Activated T-helper 2 cell treated with anti-CD3 and anti-CD28 coated beads, Interferon-gamma antibody, Interleukin-2, Interleukin-4, amounts not matched to agents 10 μg/mL and 5 μg/mL and 100 μg/mL, durations not matched to agents 14 hours and 24 hours and 36 hours (primary cell): ENCODE results near the gene MAGEA4. TPM values are rescaled to one million over a fixed set of nuclear protein-coding genes. Genes with fewer than 3 reads are reported as not detected.

ENCODE experiments used
- DNase-seq: peaks from one replicate; pipeline ENCODE4 v3.0.0; 2021; ENCODE audit warnings: low spot score
- H3K27ac Mint-ChIP-seq: one replicate; pipeline ENCODE4 v1.8.0; 2021; ENCODE audit warnings: mixed read lengths
- H3K27me3 Mint-ChIP-seq: one replicate; pipeline ENCODE4 v1.8.0; 2021; ENCODE audit warnings: low read depth, mixed read lengths
- H3K36me3 Mint-ChIP-seq: one replicate; pipeline ENCODE4 v1.8.0; 2021; ENCODE audit warnings: low read depth, mixed read lengths
- H3K4me1 Mint-ChIP-seq: one replicate; pipeline ENCODE4 v1.8.0; 2021; ENCODE audit warnings: low read depth, mixed read lengths
- H3K4me3 Mint-ChIP-seq: one replicate; pipeline ENCODE4 v1.8.0; 2021; ENCODE audit warnings: low read depth, mild to moderate bottlenecking, moderate library complexity, mixed read lengths
- H3K9me3 Mint-ChIP-seq: one replicate; pipeline ENCODE4 v1.8.0; 2021; ENCODE audit warnings: mixed read lengths
- intact Hi-C: fragments of 100-400 bp; cut with micrococcal nuclease; formaldehyde crosslinking; loops from one replicate; pipeline ENCODE4 v1.15.1; 2023
- total RNA-seq: library from RNA; stranded (reverse); gene quantifications from 2 replicates; pipeline ENCODE4 v1.2.3, GENCODE V29; 2022

Gene MAGEA4
- total RNA-seq, 1 donor from 2014 or later = not detected

DNA sequence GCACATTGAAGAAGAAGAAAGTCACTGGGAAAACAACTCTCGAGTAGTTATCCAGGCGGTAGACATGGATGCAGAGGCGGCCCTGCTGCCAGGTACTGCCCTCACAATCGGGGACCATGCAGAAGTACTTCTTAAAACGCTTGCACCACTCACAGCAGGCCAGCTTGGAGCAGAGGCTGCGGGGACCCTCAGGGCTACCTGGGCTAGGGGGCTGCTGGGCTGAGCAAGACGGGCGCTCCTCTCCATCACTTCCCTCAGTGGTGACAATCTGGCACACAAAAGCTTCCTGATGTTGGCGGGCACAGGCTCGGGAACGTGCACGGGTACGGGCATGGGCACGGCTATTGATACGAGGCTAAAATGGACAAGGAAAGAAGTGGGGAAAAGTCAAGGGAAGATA, 42.0 kb downstream of the MAGEA4 start:
- H3K4me1 Mint-ChIP-seq = no peaks in the 10 kb centered on the region
- no peak for DNase-seq
- H3K36me3 Mint-ChIP-seq = no peaks in the 10 kb centered on the region
- H3K27me3 Mint-ChIP-seq = no peaks in the 10 kb centered on the region
- H3K9me3 Mint-ChIP-seq = no peaks in the 10 kb centered on the region
- no peak overlapping the region for H3K27ac Mint-ChIP-seq
- H3K4me3 Mint-ChIP-seq = no peak overlapping the region
- intact Hi-C loops = no loop called here

- Mint-ChIP-seq H3K36me3 (no peaks in the 10 kb centered on the region), H3K4me3 (no peak overlapping the region), H3K9me3 (no peaks in the 10 kb centered on the region), H3K27ac (no peak overlapping the region), H3K27me3 (no peaks in the 10 kb centered on the region), H3K4me1 (no peaks in the 10 kb centered on the region)
- no peak for DNase-seq
- intact Hi-C loops = no loop called here
These were observed 45.4 kb downstream of the MAGEA4 start for GRCh38 chrX:151958101-151958500.

- Mint-ChIP-seq H3K36me3 (no peaks in the 10 kb centered on the region), H3K4me1 (no peaks in the 10 kb centered on the region), H3K4me3 (no peak overlapping the region), H3K27me3 (no peaks in the 10 kb centered on the region), H3K27ac (no peak overlapping the region), H3K9me3 (no peaks in the 10 kb centered on the region)
- intact Hi-C loops = no loop called here
- no peak for DNase-seq
These were observed 49.3 kb downstream of the MAGEA4 start for GRCh38 chrX:151962034-151962433.

DNA sequence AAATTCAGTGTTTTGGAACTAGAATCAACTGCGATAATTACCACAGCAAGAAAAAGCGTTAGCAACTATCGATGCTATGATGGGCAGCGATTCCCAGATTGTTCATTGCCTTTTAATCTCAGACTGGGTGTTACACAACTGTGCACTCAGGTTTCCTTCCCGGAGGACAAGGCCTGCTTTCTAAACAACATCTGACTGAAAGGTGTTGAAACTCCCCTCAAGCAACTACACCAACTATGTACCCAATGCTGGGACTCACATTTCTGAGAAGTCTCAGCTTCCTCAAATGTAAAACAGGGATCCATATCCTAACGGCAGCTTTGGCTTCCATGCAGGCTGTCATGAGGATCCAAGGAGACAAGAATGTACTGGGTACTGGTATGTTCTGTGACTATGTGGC, 53.5 kb downstream of the MAGEA4 start:
- Mint-ChIP-seq H3K4me1 (no peaks in the 10 kb centered on the region), H3K27ac (no peak overlapping the region)

DNA sequence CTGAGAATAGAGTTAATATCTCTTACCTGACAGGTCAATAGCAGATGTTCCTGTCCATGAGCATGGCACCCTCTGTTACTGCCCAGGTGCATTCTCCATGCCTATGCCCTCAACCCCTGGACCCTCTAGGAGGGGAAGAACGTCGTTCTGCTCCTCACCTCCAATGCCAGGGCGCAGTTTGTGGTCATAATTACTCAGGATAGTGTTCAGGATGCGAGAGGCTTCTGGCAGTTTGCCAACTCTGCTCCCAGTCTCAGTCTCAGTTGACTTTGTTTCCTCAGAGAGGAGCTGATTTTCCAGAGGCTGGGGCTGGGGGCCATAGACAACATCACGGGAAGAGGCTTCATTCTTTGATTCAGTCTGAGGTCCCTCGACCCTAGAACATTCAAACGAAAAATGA, 57.3 kb downstream of the MAGEA4 start:
- Mint-ChIP-seq H3K4me3 (no peak overlapping the region), H3K27me3 (peaks cover 8% of the 10 kb centered on the region), H3K4me1 (no peaks in the 10 kb centered on the region)

More for the DNA sequence above, 53.5 kb downstream of the MAGEA4 start:
- Mint-ChIP-seq H3K27me3 (no peaks in the 10 kb centered on the region), H3K9me3 (no peaks in the 10 kb centered on the region), H3K36me3 (no peaks in the 10 kb centered on the region), H3K4me3 (no peak overlapping the region)
- intact Hi-C loops = no loop called here
- no peak for DNase-seq

GRCh38 chrX:151970661-151971060, 58.0 kb downstream of the MAGEA4 start:
- intact Hi-C loops = no loop called here
- no peaks in the 10 kb centered on the region for H3K9me3 Mint-ChIP-seq
- no peak overlapping the region for H3K4me3 Mint-ChIP-seq
- H3K4me1 Mint-ChIP-seq = no peaks in the 10 kb centered on the region
- DNase-seq = no peak
- no peaks in the 10 kb centered on the region for H3K36me3 Mint-ChIP-seq
- peaks cover 8% of the 10 kb centered on the region for H3K27me3 Mint-ChIP-seq
- no peak overlapping the region for H3K27ac Mint-ChIP-seq

More for the DNA sequence above, 57.3 kb downstream of the MAGEA4 start:
- no peak overlapping the region for H3K27ac Mint-ChIP-seq
- H3K9me3 Mint-ChIP-seq = no peaks in the 10 kb centered on the region
- intact Hi-C loops = no loop called here
- no peaks in the 10 kb centered on the region for H3K36me3 Mint-ChIP-seq
- no peak for DNase-seq

- Mint-ChIP-seq H3K4me3 (no peak overlapping the region), H3K27me3 (peaks cover 10% of the 10 kb centered on the region), H3K36me3 (no peaks in the 10 kb centered on the region), H3K4me1 (no peaks in the 10 kb centered on the region), H3K27ac (no peak overlapping the region), H3K9me3 (no peaks in the 10 kb centered on the region)
- no peak for DNase-seq
- intact Hi-C loops = no loop called here
These were observed 60.5 kb downstream of the MAGEA4 start for GRCh38 chrX:151973060-151973661.

GRCh38 chrX:151973851-151974335, 61.2 kb downstream of the MAGEA4 start:
- no peak overlapping the region for H3K27ac Mint-ChIP-seq
- no peaks in the 10 kb centered on the region for H3K36me3 Mint-ChIP-seq
- H3K27me3 Mint-ChIP-seq = peaks cover 10% of the 10 kb centered on the region
- no peak for DNase-seq
- no peaks in the 10 kb centered on the region for H3K4me1 Mint-ChIP-seq
- intact Hi-C loops = no loop called here
- H3K4me3 Mint-ChIP-seq = no peak overlapping the region
- H3K9me3 Mint-ChIP-seq = no peaks in the 10 kb centered on the region

Other genes starting within 250 kb of the MAGEA4 start
- not detected in 2 replicates for gene PRRG3, start 217.4 kb upstream of the MAGEA4 start, total RNA-seq
- not detected in 2 replicates for gene FATE1, start 196.9 kb upstream of the MAGEA4 start, total RNA-seq
- not detected in 2 replicates for gene CNGA2, start 178.1 kb upstream of the MAGEA4 start, total RNA-seq
- gene GABRE, start 61.8 kb downstream of the MAGEA4 start, total RNA-seq = not detected in 2 replicates
- gene MAGEA10, start 225.7 kb downstream of the MAGEA4 start, total RNA-seq = not detected in 2 replicates